WTC11 (cell line): ENCODE data around the gene RAB1A. TPM values are rescaled to one million over a fixed set of nuclear protein-coding genes. Genes with fewer than 3 reads are reported as not detected.

ENCODE experiments used
- ATAC-seq: fragments of 200-7000 bp; cut with Tn5 transposase; 2 replicates; pipeline ENCODE4 v1.10.0; 2021; ENCODE audit warnings: mild to moderate bottlenecking, moderate library complexity
- CTCF ChIA-PET: fragments of 300-600 bp; sonication (Branson Sonifier 250); formaldehyde crosslinking; loops from one replicate; lab custom pipeline; 2021; ENCODE audit warnings: antibody characterized with exemption; lab: Charles Lee
- POLR2A ChIA-PET: fragments of 350-600 bp; sonication (Branson Sonifier 250); formaldehyde crosslinking; loops from one replicate; lab custom pipeline; 2021; ENCODE audit warnings: antibody characterized with exemption; lab: Charles Lee
- DNase-seq: peaks from one replicate; pipeline ENCODE4 v3.0.0; 2021; ENCODE audit warnings: low spot score
- H3K27ac Mint-ChIP-seq: 2 replicates; pipeline ENCODE4 v1.8.0; 2021; ENCODE audit warnings: mixed read lengths
- H3K27me3 Mint-ChIP-seq: 2 replicates; pipeline ENCODE4 v1.8.0; 2021; ENCODE audit warnings: low read depth, mild to moderate bottlenecking, moderate library complexity, mixed read lengths
- H3K36me3 Mint-ChIP-seq: 2 replicates; pipeline ENCODE4 v1.8.0; 2021; ENCODE audit warnings: mixed read lengths
- H3K4me1 Mint-ChIP-seq: 2 replicates; pipeline ENCODE4 v1.8.0; 2022; ENCODE audit warnings: mixed read lengths
- H3K4me3 Mint-ChIP-seq: 2 replicates; pipeline ENCODE4 v1.8.0; 2021; ENCODE audit warnings: mild to moderate bottlenecking, moderate library complexity, mixed read lengths
- H3K9me3 Mint-ChIP-seq: 2 replicates; pipeline ENCODE4 v1.8.0; 2021; ENCODE audit warnings: mixed read lengths
- ATF3 ChIP-seq: sonication (generic); formaldehyde crosslinking; conservative IDR thresholded peaks from 2 replicates; pipeline ENCODE4 v1.8.1; 2022; ENCODE audit warnings: mild to moderate bottlenecking, missing genetic modification reagents
- ATF6 ChIP-seq: sonication (generic); formaldehyde crosslinking; IDR thresholded peaks from 2 replicates; pipeline ENCODE4 v1.8.1; 2023; ENCODE audit warnings: mild to moderate bottlenecking, missing genetic modification reagents
- CBFB ChIP-seq: sonication (generic); formaldehyde crosslinking; IDR thresholded peaks from 2 replicates; pipeline ENCODE4 v1.8.1; 2022; ENCODE audit warnings: mild to moderate bottlenecking, low read depth, missing genetic modification reagents
- E2F1 ChIP-seq: sonication (generic); formaldehyde crosslinking; IDR thresholded peaks from 2 replicates; pipeline ENCODE4 v1.8.0; 2022; ENCODE audit warnings: mild to moderate bottlenecking, missing genetic modification reagents
- E2F5 ChIP-seq: sonication (generic); formaldehyde crosslinking; IDR thresholded peaks from 2 replicates; pipeline ENCODE4 v1.8.1; 2022; ENCODE audit warnings: mild to moderate bottlenecking, moderate library complexity, missing genetic modification reagents
- ESRRA ChIP-seq: sonication (generic); formaldehyde crosslinking; IDR thresholded peaks from 2 replicates; pipeline ENCODE4 v1.8.1; 2022; ENCODE audit warnings: mild to moderate bottlenecking, missing genetic modification reagents, borderline replicate concordance
- FOXJ3 ChIP-seq: sonication (generic); formaldehyde crosslinking; IDR thresholded peaks from 2 replicates; pipeline ENCODE4 v1.9.0; 2021; ENCODE audit warnings: missing genetic modification reagents, mild to moderate bottlenecking, borderline replicate concordance
- GABPB1 ChIP-seq: sonication (generic); formaldehyde crosslinking; IDR thresholded peaks from 2 replicates; pipeline ENCODE4 v1.8.1; 2023; ENCODE audit warnings: mild to moderate bottlenecking, missing genetic modification reagents
- HMGA2 ChIP-seq: fragments of 250-450 bp; sonication (Bioruptor Pico); IDR thresholded peaks from 2 replicates; pipeline ENCODE4 v1.4.0; 2021; ENCODE audit warnings: mild to moderate bottlenecking, moderate library complexity
- JUN ChIP-seq: sonication (generic); formaldehyde crosslinking; IDR thresholded peaks from 2 replicates; pipeline ENCODE4 v1.8.0; 2023; ENCODE audit warnings: mild to moderate bottlenecking, missing genetic modification reagents
- MXD4 ChIP-seq: fragments of 250-450 bp; sonication (Bioruptor Pico); IDR thresholded peaks from 2 replicates; pipeline ENCODE4 v1.8.0; 2021; ENCODE audit warnings: mild to moderate bottlenecking, moderate library complexity, borderline replicate concordance
- MYBL2 ChIP-seq: sonication (generic); formaldehyde crosslinking; IDR thresholded peaks from 2 replicates; pipeline ENCODE4 v1.8.1; 2023; ENCODE audit warnings: mild to moderate bottlenecking, moderate library complexity, missing genetic modification reagents
- RELA ChIP-seq: sonication (generic); formaldehyde crosslinking; IDR thresholded peaks from 2 replicates; pipeline ENCODE4 v1.8.1; 2022; ENCODE audit warnings: missing genetic modification reagents, mild to moderate bottlenecking, borderline replicate concordance
- SP1 ChIP-seq: sonication (generic); formaldehyde crosslinking; conservative IDR thresholded peaks from 2 replicates; pipeline ENCODE4 v1.8.1; 2022; ENCODE audit warnings: missing genetic modification reagents
- TEAD1 ChIP-seq: sonication (generic); formaldehyde crosslinking; IDR thresholded peaks from 2 replicates; pipeline ENCODE4 v1.8.0; 2022; ENCODE audit warnings: mild to moderate bottlenecking, missing genetic modification reagents
- ZNF138 ChIP-seq: sonication (generic); formaldehyde crosslinking; conservative IDR thresholded peaks from 2 replicates; pipeline ENCODE4 v1.8.1; 2022; ENCODE audit warnings: mild to moderate bottlenecking, moderate library complexity, missing genetic modification reagents
- ZNF219 ChIP-seq: sonication (generic); formaldehyde crosslinking; IDR thresholded peaks from 2 replicates; pipeline ENCODE4 v1.8.0; 2023; ENCODE audit warnings: missing genetic modification reagents, mild to moderate bottlenecking, borderline replicate concordance
- ZNF281 ChIP-seq: sonication (generic); formaldehyde crosslinking; IDR thresholded peaks from 2 replicates; pipeline ENCODE4 v1.8.0; 2023; ENCODE audit warnings: mild to moderate bottlenecking, missing genetic modification reagents
- ZNF317 ChIP-seq: sonication (generic); formaldehyde crosslinking; IDR thresholded peaks from 2 replicates; pipeline ENCODE4 v1.8.1; 2023; ENCODE audit warnings: low read depth, mild to moderate bottlenecking, moderate library complexity, missing genetic modification reagents, borderline replicate concordance
- ZNF396 ChIP-seq: fragments of 250-450 bp; sonication (Bioruptor Pico); IDR thresholded peaks from 2 replicates; pipeline ENCODE4 v1.8.0; 2021; ENCODE audit warnings: mild to moderate bottlenecking, moderate library complexity, borderline replicate concordance
- ZNF425 ChIP-seq: fragments of 250-450 bp; sonication (Bioruptor Pico); conservative IDR thresholded peaks from 2 replicates; pipeline ENCODE4 v1.9.0; 2021; ENCODE audit warnings: mild to moderate bottlenecking
- ZNF671 ChIP-seq: fragments of 250-450 bp; sonication (Bioruptor Pico); IDR thresholded peaks from 2 replicates; pipeline ENCODE4 v1.8.0; 2021; ENCODE audit warnings: mild to moderate bottlenecking
- total RNA-seq: library from RNA; stranded (reverse); gene quantifications from 3 replicates; pipeline ENCODE4 v1.2.3, GENCODE V29; 2021

The RAB1A gene
- total RNA-seq, 1 experiment from 2014 or later: 114 TPM

- TF ChIP-seq GABPB1 (CRISPR knock-in tag) (peak; percentile 67), HMGA2 (CRISPR knock-in tag) (no peak)
- Mint-ChIP-seq H3K27me3 (no peaks in the 10 kb centered on the region), H3K27ac (no peak overlapping the region), H3K4me3 (no peak overlapping the region), H3K36me3 (no peaks in the 10 kb centered on the region), H3K4me1 (peaks cover 8% of the 10 kb centered on the region; the same call in 1 of the 2 replicates), H3K9me3 (no peaks in the 10 kb centered on the region)
- no peak for DNase-seq
- ChIA-PET CTCF (interaction anchor here (0.8 to 1.1 kb wide), 2 partner anchors 33 to 51 kb away, joined by 3 read pairs; no protein-coding TSS in a partner anchor), POLR2A (no interaction called here)
- ATAC-seq: no peak
Measured at GRCh38 chr2:65136253-65136652, 6.3 kb upstream of the RAB1A start.

- DNase-seq: no peak
- peaks cover 2% of the 10 kb centered on the region; the same call in 1 of the 2 replicates for H3K36me3 Mint-ChIP-seq
- H3K27me3 Mint-ChIP-seq: no peaks in the 10 kb centered on the region
Measured at GRCh38 chr2:65134158-65134557, 4.3 kb upstream of the RAB1A start.

More at GRCh38 chr2:65134158-65134557, 4.3 kb upstream of the RAB1A start:
- CTCF ChIA-PET: interaction anchor here (1.2 to 1.4 kb wide), 2 partner anchors 53 to 216 kb away, joined by 4 to 5 read pairs; no protein-coding TSS in a partner anchor
- ATAC-seq: no peak
- H3K4me1 Mint-ChIP-seq: peaks cover 10% of the 10 kb centered on the region
- no peak for TF ChIP-seq ZNF219 (CRISPR knock-in tag)
- no peak for TF ChIP-seq JUN (CRISPR knock-in tag)
- no peak for TF ChIP-seq FOXJ3
- TF ChIP-seq RELA: no peak
- no peak for TF ChIP-seq ZNF317 (CRISPR knock-in tag)
- TF ChIP-seq ZNF671 (CRISPR knock-in tag): no peak
- no peak for TF ChIP-seq TEAD1
- no peak for TF ChIP-seq ZNF281 (CRISPR knock-in tag)
- TF ChIP-seq E2F1 (CRISPR knock-in tag): no peak
- TF ChIP-seq E2F5: no peak
- TF ChIP-seq MYBL2: no peak
- no peak for TF ChIP-seq MXD4 (CRISPR knock-in tag)
- TF ChIP-seq ZNF396 (CRISPR knock-in tag): no peak
- TF ChIP-seq ZNF425: no peak
- no peak for TF ChIP-seq CBFB (CRISPR knock-in tag)
- TF ChIP-seq ZNF138 (CRISPR knock-in tag): no peak
- TF ChIP-seq ATF6 (CRISPR knock-in tag): no peak
- no peak for TF ChIP-seq ATF3
- TF ChIP-seq ESRRA (CRISPR knock-in tag): no peak
- no peak for TF ChIP-seq SP1 (CRISPR knock-in tag)
- TF ChIP-seq, all 79 proteins: peak for 0
- Mint-ChIP-seq H3K4me3 (no peak overlapping the region), H3K27ac (no peak overlapping the region), H3K9me3 (no peaks in the 10 kb centered on the region)
- POLR2A ChIA-PET: no interaction called here
